ENCODE measurements around the gene AKAP7.
"Not testable (repeated sequence)": the region's sequence is repeated elsewhere in the genome, so short reads cannot be mapped to it uniquely, and the experiment has no call there.

The AKAP7 gene

GRCh38 chr6:131292145-131292938 is 157.1 kb downstream of the AKAP7 start:
- DNase-seq (ENCODE audit: low spot score) = no peak

DNA sequence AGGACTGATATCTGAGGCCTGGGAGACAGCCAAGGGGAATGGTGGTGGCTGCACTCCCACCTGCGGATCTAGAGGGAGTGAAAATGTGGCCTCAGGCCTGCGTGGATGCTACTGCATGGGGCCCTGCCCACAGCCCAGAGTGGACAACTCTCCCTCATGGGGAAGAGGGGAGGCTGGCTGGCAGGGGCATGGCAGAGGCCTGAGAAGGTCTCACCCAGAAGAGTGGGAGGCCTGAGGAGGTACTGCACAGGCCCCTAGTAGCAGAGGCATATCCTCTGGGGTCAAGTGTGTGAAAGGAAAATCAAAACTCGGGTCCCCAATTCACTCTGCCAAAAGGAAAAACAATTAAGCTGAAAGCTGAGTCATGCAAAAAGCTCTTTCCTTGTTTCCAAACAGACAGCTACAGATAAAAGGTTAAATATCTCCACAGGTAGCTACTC is 158.2 kb downstream of the AKAP7 start:
- no peak for DNase-seq (ENCODE audit: low spot score)

- DNase-seq (ENCODE audit: low spot score) = no peak
These were observed 159.8 kb downstream of the AKAP7 start for GRCh38 chr6:131295081-131295480.

DNA sequence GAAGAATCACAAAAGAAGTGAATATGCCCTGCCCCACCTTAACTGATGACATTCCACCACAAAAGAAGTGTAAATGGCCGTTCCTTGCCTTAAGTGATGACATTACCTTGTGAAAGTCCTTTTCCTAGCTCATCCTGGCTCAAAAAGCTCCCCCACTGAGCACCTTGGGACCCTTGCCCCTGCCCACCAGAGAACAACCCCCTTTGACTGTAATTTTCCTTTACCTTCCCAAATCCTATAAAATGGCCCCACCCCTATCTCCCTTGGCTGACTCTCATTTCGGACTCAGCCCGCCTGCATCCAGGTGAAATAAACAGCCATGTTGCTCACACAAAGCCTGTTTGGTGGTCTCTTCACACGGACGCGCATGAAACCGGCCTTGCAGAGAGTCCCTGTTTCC is 165.6 kb downstream of the AKAP7 start:
- DNase-seq (ENCODE audit: low spot score) = not testable (repeated sequence)

DNA sequence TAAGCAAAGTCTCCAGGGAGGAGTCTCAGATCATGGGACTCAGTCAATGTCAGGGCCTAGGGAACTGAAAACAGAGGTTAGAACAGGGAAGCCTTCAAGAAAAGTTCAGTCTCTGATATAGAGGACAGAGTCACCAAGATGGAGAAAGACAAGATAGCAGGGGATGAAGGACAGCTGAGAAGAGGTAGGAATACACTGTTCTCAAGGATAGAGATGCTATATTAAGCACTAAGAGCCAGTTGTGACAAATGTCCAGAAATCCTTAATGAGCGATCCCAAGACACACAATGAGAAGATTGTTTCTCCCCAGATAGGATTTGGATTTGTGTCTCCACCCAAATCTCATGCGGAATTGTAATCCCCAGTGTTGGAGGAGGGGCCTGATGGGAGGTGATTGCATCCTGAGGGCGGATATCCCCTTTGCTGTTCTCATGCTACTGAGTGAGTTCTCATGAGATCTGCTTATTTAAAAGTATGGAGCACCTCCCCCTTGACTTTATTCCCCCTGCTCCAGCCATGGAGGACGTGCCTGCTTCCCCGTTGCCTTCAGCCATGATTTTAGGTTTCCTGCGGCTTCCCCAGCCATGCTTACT is 168.2 kb downstream of the AKAP7 start:
- DNase-seq (ENCODE audit: low spot score) = no peak

DNA sequence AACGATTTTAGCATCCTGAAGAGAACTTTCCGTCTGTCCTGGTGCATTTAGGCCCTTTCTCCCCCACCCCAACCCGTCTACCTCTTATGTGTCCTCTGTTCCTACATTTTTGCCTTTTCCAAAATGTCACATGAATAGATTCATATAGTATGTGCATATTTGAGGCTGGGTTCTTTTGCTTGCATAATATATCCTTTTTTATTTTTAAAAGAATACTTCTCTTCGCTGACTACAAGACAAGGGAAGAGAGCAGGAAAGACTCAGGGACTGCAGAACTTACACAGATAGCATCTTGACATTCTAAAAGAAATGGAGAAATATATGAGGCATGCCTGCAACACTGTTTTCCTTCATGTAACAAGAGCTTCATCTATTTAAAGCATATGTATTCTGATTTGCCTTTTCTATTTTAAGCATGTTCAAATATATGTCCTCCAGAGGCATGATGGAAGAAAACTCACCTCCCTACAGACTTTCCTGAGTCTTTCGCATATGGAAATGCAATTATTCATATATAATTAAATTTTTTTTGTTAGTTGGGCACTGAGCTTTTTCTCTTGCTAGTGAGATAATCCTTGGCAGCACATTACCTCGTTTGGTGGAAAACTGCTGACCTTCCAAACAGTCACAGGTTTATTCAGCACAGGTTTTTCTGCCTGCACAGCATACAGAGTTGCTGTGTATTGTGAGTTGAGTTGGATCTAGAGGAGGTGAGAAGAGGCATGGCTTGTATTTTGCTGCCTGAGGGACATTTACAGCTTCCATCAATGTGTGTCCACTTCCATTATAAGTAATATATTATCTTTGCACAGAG is 170.0 kb downstream of the AKAP7 start:
- no peak for DNase-seq (ENCODE audit: low spot score)

GRCh38 chr6:131309437-131309836 is 174.2 kb downstream of the AKAP7 start:
- DNase-seq (ENCODE audit: low spot score) = no peak

GRCh38 chr6:131314838-131315237 is 179.6 kb downstream of the AKAP7 start:
- no peak for DNase-seq (ENCODE audit: low spot score)

DNA sequence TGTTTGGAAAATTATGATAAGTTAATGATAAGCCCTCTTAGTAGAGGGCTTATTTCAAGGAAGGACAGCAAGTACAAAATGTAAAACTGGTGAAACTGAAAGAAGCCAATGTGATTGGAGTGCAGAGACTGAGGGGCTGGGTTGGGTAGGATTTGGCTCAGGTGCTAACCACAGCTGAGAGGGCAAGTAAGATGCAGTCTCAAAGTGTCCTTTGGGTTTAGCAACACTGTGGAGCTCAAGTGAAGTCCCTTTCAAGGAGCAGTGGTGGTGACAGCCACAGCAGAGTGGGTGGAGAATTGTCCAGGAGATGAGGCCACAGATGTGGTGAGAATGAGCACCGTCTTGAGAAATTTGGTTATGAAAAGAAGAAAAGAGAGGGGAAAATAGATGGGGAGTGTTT is 181.4 kb downstream of the AKAP7 start:
- no peak for DNase-seq (ENCODE audit: low spot score)

- DNase-seq (ENCODE audit: low spot score) = no peak
These were observed 182.2 kb downstream of the AKAP7 start for GRCh38 chr6:131317516-131317915.

GRCh38 chr6:131321589-131321988 is 186.3 kb downstream of the AKAP7 start:
- DNase-seq (ENCODE audit: low spot score) = no peak

GRCh38 chr6:131322125-131322524 is 186.9 kb downstream of the AKAP7 start:
- no peak for DNase-seq (ENCODE audit: low spot score)

DNA sequence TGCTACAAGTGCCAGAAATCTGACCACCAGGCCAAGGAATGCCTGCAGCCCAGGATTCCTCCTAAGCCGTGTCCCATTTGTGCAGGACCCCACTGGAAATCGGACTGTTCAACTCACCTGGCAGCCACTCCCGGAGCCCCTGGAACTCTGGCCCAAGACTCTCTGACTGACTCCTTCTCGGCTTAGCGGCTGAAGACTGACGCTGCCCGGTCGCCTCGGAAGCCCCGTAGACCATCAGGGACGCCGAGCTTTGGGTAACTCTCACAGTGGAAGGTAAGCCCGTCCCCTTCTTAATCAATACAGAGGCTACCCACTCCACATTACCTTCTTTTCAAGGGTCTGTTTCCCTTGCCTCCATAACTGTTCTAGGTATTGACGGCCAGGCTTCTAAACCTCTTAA is 190.4 kb downstream of the AKAP7 start:
- not testable (repeated sequence) for DNase-seq (ENCODE audit: low spot score)

- not testable (repeated sequence) for DNase-seq (ENCODE audit: low spot score)
These were observed 193.5 kb downstream of the AKAP7 start for GRCh38 chr6:131328727-131329126.

GRCh38 chr6:131331151-131331550 is 195.9 kb downstream of the AKAP7 start:
- no peak for DNase-seq (ENCODE audit: low spot score)

DNA sequence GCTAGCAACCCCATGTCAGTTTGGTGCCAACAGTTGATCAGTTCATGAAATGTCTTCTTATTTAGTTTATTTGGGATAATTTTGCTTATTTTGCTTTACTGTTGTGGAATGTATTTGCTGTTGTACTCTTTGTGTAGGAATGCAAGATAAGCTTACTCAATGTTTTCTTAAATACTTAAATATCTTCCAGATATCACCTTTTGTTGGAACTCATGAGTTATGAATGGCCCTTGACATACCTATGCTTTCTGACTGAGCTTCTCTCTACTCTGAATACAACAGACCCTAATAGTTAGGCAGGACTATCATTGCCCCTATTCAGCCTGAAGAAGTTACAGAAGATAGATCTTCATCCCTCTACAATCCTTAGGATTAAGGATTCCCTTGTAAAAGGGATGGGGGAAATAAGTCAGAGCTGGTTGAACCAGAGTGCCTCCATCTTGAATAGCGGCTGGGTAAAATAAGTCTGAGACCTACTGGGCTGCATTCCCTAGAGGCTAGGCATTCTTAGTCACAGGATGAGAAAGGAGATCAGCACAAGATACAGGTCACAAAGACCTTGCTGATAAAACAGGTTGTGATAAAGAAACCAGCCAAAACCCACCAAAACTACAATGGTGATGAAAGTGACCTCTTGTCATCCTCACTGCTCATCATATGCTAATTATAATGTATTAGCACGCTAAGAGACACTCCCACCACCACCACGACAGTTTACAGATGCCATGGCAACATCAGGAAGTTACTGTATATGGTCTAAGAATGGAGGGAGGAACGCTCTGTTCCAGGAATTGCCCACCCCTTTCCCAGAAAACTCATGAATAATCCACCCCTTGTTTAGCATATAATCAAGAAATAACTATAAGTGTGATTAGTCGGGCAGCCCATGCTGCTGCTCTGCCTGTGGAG is 196.9 kb downstream of the AKAP7 start:
- DNase-seq (ENCODE audit: low spot score) = no peak

All from HuH-7 (cell line).